HG03342 (cell line): ENCODE data around the gene OXTR.
"Not testable (repeated sequence)": the region's sequence is repeated elsewhere in the genome, so short reads cannot be mapped to it uniquely, and the experiment has no call there.

ENCODE experiments used
- ATAC-seq: cut with Tn5 transposase; IDR thresholded peaks from one replicate; pipeline ENCODE4 v1.9.1; 2021; ENCODE audit warnings: mild to moderate bottlenecking, moderate library complexity; ENCODE audit not compliant: unreplicated experiment

The OXTR gene

GRCh38 chr3:8743021-8743601 is 26.3 kb downstream of the OXTR start:
- ATAC-seq: no peak

GRCh38 chr3:8741581-8742261 is 27.7 kb downstream of the OXTR start:
- ATAC-seq: no peak

GRCh38 chr3:8739757-8740504 is 29.5 kb downstream of the OXTR start:
- ATAC-seq: no peak

DNA sequence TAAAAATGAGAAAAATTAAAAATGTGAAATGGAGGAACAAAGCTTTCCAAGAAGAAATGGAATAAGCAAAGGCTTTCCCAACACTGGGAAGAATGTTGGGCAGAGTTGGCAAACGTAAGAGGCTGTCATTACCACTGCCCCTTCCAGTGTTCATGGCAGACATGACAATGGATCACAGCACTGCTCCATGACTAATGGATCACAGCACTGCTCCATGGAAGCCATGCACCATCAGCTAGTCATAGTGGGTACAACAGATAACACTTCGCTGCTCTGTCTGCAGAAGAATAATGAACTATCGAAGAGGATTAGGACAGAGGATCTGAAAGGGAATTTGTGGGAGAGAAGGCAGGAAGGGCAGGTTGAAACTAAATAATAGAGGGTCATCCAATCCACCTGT is 30.8 kb downstream of the OXTR start:
- ATAC-seq: no peak

GRCh38 chr3:8737823-8738222 is 31.6 kb downstream of the OXTR start:
- ATAC-seq: no peak

DNA sequence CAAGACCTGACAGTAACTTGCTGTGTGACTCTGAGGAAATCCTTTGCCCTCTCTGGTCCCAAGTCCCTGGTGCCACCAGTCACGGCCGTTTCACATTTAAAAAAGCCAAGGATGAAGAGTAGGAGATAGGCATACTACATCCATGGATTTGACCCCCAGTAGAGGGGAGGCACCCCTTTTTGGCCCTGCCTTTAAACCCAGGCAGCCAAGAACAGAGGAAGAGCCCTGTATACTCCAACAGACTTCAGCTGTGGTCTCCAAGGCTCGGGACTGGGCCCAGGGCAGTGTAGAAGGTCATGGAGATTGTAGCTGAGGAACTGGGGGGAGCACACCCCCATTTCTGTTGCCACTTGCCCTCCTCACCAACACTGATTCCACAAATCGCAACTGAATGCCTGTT is 32.1 kb downstream of the OXTR start:
- ATAC-seq: no peak

- no peak for ATAC-seq
Observed at GRCh38 chr3:8736436-8736835, 33.0 kb downstream of the OXTR start.

GRCh38 chr3:8734908-8735307 is 34.5 kb downstream of the OXTR start:
- ATAC-seq: no peak

- no peak for ATAC-seq
Observed at GRCh38 chr3:8734137-8734878, 35.1 kb downstream of the OXTR start.

DNA sequence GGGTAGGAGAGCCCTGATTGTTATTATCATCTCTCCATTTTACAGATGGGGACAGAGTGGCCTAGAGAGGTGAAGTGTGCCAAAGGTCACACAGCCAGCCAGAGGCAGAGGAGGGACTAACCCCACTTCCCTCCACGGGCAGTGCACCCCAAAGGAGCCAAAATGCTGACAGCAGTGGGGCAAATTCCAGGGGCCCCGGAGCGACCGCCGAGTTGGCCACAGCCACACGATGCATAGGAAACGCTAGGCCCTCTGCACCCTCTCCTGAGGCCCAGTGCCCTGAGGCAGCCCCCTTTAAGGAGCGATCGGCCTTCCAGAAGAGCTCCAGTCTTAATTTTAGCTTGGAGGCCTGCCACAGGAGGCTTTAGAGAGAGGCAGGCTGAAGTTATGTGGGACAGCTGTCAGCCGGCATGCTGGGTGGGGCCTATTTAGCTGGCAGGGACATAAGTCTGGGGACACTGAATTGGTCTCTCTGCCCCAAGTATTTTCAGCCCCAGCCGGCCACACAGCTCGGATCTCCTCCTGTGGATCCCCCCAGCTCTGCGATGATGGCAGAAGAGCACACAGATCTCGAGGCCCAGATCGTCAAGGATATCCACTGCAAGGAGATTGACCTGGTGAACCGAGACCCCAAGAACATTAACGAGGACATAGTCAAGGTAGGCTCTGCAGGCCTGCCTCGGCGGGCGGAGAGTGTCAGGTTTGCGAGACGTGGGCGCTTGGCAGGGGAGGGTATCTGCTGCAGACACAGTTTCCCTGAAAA is 35.9 kb downstream of the OXTR start, which contains the start of gene CAV3:
Gene CAV3 (plus strand): TSS at position 471 of the 763 bp plus-strand sequence. CDS start 75 bp downstream, at position 546.
- ATAC-seq: no peak

GRCh38 chr3:8732413-8732812 is 37.0 kb downstream of the OXTR start:
- no peak for ATAC-seq

DNA sequence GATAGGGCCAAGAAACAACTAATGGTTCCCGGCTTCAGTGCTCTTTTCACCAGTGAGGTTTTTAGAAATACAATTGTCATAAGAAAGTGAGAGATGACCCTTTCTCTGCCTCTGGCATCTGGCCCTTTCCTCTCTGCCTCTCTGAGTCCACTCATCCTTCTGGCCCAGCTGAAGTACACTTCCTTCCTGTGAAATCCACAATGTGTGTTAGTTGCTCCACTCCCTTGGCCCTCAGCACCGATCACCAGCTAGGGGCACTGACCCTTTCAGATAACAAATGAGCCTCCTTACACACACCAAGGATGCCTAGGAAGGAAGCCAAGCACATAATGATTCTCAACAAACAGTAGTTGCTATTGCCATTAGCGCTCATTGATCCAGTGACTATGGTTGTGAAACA is 38.8 kb downstream of the OXTR start:
- no peak for ATAC-seq

- no peak for ATAC-seq
Observed at GRCh38 chr3:8729479-8729878, 39.9 kb downstream of the OXTR start.

DNA sequence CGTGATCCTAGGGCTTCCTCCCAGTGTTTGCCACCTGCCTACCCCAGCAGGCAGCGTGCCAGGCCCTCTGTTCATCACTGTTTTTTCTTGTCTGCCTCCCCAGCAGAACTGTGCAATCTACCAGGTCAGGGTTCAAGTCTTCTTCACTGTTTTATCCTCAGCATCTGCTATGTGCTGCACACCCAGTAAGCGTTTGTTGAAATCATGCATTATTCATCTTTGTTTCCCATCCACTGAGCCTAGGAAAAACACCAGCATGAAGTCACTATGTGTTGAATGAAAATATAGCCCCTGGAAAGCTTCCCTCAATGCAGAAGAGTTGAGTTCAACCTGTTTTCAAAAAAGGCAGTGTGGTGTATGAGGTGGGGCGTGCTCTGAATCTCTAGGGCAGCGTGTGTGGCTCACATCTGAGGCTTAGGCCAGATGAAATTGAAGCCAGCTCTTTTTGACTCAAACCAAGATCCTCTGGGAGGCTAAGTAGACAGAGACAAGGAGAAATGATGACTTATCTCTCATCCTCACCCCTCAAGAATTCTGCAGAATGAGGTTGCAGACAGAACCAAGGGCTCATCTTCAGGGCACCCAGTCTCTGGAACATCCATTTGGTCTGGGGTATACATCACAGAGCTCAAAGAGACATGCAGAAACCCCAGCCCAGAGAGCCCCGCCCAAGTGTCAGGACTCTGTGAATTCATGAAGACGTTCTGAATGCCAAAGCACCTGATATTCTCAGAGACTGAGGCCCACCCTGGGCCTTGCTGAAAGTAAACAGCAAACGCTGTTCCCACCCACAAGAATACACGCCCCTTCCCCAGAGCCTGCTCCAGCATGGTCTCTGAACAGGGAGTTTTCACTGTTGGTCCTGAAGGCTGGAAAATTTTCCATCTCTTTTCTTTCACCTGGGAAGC is 41.6 kb downstream of the OXTR start:
- ATAC-seq: no peak

DNA sequence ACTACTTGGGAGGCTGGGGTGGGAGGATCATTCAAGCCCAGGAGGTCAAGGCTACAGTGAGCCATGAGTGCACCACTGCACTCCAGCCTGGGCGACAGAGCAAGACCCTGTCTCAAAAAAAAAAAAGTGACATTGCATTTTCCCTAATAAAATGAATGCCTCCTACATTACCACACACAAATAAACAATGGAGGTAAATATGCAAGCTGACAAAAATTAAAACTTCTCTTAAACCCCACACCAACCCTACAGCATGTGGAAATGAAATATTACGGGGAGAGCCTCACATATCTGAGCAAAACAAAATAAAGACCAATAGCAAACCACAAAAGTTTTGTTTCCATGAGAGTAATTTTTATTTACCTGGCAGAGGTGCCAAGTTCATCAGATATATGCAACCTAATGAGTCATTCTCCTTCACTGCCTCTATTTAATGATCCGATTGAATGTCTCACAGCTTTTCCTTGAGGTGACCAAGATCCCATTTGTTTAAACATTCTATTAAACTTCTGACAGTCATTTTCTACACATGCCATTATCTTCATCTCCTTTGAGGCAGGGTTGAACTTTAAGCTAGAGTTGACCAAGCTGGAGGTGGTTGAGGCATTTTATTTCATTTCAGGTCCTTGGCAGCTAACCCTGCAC is 45.2 kb downstream of the OXTR start:
- no peak for ATAC-seq

DNA sequence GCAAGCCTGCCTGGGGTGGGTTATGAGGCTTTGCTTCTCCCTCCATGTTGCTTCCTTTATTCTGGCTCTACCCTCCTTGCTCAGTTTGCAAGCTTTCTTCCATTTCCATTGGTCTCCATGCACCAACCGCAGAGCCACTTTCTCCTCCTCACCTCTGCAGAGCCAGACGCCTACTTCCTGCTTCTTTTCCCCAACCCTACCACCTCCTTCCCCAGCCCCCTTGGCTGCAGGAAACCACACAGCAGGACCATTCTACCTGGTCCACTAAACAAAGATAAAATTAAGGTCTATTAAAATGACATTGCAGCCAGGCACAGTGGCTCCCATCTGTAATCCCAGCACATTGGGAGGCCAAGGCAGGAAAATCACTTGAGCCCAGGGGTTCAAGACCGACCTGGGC is 45.8 kb downstream of the OXTR start:
- no peak for ATAC-seq

DNA sequence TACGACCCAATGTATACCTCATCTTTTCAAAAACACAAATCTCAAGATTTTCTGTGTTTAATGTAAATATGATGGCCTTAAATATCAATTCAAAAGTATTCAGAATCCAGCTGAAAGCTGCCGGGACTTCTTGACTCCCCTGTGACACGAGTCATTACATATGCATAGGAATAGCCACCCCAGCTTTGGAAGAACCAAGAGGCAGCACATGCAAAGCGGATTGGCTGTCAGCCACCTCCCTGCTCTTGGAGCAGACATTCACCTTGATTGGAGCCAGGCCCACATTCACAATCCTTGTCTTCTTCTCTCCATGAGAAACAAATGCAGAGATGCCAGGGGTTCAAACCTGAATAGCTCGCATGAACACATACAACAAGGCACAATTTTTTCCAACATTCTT is 46.6 kb downstream of the OXTR start:
- no peak for ATAC-seq

DNA sequence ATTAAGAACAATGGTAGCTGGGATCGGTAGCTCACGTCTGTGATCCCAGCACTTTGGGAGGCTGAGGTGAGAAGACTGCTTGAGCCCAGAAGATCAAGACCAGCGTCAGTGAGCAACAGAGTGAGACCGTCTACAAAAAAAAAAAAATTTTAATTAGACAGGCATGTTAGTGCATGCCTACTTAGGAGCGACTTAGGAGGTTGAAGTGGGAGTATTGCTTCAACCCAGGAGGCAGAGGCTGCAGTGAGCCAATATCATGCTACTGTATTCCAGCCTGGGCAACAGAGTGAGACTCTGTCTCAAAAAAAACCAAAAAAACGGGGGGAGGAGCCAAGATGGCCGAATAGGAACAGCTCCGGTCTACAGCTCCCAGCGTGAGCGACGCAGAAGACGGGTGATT is 53.7 kb downstream of the OXTR start:
- ATAC-seq: not testable (repeated sequence)
